Subcutaneous preadipocyte (primary cell): ENCODE measurements around the gene MLLT6. TPM values are rescaled to one million over a fixed set of nuclear protein-coding genes. Genes with fewer than 3 reads are reported as not detected.

Experiments
- small RNA-seq: library from RNA; depleted of rRNA; stranded (forward); fragments of <200 nt; gene quantifications from one replicate; pipeline ENCODE3, GENCODE V24; 2012
- total RNA-seq: library from RNA; depleted of rRNA; stranded (reverse); fragments of >200 nt; gene quantifications from 2 replicates; pipeline ENCODE4 v1.2.3, GENCODE V29; 2012

The MLLT6 gene
- total RNA-seq, result 28.3 and 42.2 TPM in 2 replicates

GRCh38 chr17:38704606-38705522 lies at the start of gene MLLT6:
TSS of gene MLLT6 (plus strand) at chr17:38705273. CDS start at chr17:38705633, 360 bp downstream.

DNA sequence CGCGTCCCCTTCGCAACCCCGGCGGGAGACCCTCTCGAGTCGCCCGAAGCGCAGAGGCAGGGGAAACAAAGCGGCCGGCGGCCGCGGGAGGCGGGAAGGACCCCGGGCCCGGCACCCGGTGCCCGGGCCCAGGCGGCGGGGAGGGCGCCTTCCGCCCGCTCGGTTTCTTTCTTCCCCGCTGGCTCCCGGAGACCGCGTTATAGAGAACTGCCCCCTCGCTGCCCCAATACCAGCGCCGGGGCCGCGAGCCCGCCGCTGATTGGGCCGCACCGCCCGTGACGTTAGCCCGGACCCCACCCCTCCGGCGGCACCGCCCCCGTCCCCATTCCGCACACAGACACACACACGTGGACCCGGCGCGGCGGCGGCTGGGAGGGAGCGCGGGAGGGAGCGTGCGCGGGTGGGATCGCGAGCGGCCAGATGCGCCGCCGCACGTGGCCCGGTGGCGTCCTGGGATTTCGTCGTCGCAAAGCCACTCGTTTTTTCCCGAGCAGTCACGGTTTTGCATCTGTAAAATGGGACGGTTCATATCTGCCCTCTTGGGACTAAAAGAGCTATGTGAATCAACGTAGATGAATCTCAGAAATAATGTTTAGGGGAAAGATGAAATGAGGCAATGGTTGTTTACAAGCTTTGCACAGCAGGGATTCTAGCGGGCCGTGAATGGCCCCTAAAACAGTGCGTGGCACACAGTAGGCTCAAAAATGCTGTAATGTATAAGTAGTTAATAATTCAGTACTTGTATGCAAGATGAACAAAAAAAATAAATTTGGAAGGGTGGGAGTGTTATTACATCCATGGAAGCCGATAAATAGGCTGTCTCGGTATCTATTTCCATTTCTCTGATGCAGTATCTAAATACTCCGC lies 30.1 kb upstream of the MLLT6 start, which contains the start of gene EPOP:
EPOP (minus strand) TSS at position 209 of the 867 bp plus-strand sequence. CDS start 462 bp downstream, outside the sequence.

DNA sequence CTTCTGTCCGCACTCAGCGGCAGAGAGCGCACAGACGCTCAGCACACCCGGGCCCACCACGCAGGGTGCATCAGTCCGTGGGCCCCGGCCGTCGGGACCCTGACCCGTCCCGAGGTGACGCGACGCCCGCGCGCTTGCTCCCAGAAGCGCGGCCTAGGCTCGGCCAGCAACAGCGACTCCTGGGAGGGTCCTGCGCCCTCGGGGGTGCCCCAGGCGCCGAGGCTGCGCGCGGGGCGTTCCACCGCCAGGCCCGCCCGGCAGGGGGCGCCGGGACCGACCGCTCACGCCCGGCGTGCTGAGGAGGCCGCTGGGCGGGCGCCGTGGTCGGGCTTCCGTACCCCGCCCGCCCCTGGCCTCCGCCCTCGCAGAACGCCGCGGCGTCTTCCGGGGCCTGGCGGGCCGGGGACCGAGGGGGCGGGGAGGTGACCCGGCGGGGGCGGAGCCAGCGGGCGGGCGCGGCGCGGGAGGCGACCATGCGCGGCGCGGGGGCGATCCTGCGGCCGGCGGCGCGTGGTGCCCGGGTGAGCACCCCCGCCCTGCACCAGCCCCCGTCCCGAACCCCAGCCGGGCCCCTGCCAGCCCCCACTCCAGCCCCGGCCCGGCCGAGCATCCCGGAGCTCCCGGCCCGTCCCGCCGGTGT lies 24.9 kb downstream of the MLLT6 start, which contains the start of gene CISD3:
CISD3 (plus strand) TSS at position 456 of the 640 bp plus-strand sequence; CDS start at position 474, 18 bp downstream.

GRCh38 chr17:38748149-38748891 lies 43.2 kb downstream of the MLLT6 start, which contains the start of gene PCGF2:
TSS of gene PCGF2 (minus strand) at chr17:38748336. CDS start at chr17:38740402, 7,934 bp downstream.

GRCh38 chr17:38752308-38753070 lies 47.4 kb downstream of the MLLT6 start, which contains the start of gene PSMB3:
TSS of gene PSMB3 (plus strand) at chr17:38752741. CDS start at chr17:38752827, 86 bp downstream.

Small RNA genes within 50 kb of the gene (small RNA-seq; reads per million reads assigned to genes)
- not detected for gene MIR4726
- gene MIR4734, result not detected
- 2.8 reads per million, percentile 86 among the genes with 10 or more reads in this experiment for gene RNA5SP440
- not detected for gene RNU6-866P

Other genes starting within 250 kb of the MLLT6 start
- gene SRCIN1, start 99.3 kb upstream of the MLLT6 start, total RNA-seq, result under 0.01 TPM in 1 of 2 replicates, not detected in the other
- 2.6 and 3.9 TPM in 2 replicates for gene EPOP, start 30.3 kb upstream of the MLLT6 start, total RNA-seq
- gene CISD3, start 25.1 kb downstream of the MLLT6 start, total RNA-seq, result 4.4 and 5.5 TPM in 2 replicates
- gene PCGF2, start 43.1 kb downstream of the MLLT6 start, total RNA-seq, result 3.1 and 4.4 TPM in 2 replicates
- gene PSMB3, start 47.5 kb downstream of the MLLT6 start, total RNA-seq, result 303 and 422 TPM in 2 replicates
- 48.3 and 50.0 TPM in 2 replicates for gene PIP4K2B, start 94.3 kb downstream of the MLLT6 start, total RNA-seq
- 9.2 and 9.9 TPM in 2 replicates for gene CWC25, start 120.0 kb downstream of the MLLT6 start, total RNA-seq
- gene RPL23, start 148.4 kb downstream of the MLLT6 start, total RNA-seq, result 1,031 and 1,729 TPM in 2 replicates
- 158 and 173 TPM in 2 replicates for gene LASP1, start 164.8 kb downstream of the MLLT6 start, total RNA-seq